UCSD-AML1 (cell line): ENCODE data around the gene VPS35.
"Not testable (repeated sequence)": the region's sequence is repeated elsewhere in the genome, so short reads cannot be mapped to it uniquely, and the experiment has no call there.

Source experiments
- DNase-seq: peaks from one replicate; lab custom pipeline; 2025; ENCODE audit not compliant: unreplicated experiment; lab: John Stamatoyannopoulos, UW

Gene VPS35

GRCh38 chr16:46673320-46674013 lies 15.5 kb downstream of the VPS35 start:
- peak; percentile 27 for DNase-seq

GRCh38 chr16:46662123-46662522 lies 26.9 kb downstream of the VPS35 start:
- DNase-seq: no peak

- peak; percentile 82 for DNase-seq
These were observed 30.1 kb downstream of the VPS35 start for GRCh38 chr16:46658925-46659324.

- DNase-seq: no peak
These were observed 37.7 kb downstream of the VPS35 start for GRCh38 chr16:46651305-46651704.

- DNase-seq: no peak
These were observed 38.7 kb downstream of the VPS35 start for GRCh38 chr16:46650254-46650623.

- DNase-seq: no peak
These were observed 39.3 kb downstream of the VPS35 start for GRCh38 chr16:46649588-46650253.

- no peak for DNase-seq
These were observed 40.3 kb downstream of the VPS35 start for GRCh38 chr16:46648656-46649055.

- DNase-seq: no peak
These were observed 49.7 kb downstream of the VPS35 start for GRCh38 chr16:46638947-46639925.

- DNase-seq: no peak
These were observed 55.9 kb downstream of the VPS35 start for GRCh38 chr16:46632778-46633733.

- no peak for DNase-seq
These were observed 59.4 kb downstream of the VPS35 start for GRCh38 chr16:46629331-46630219.

GRCh38 chr16:46627746-46628145 lies 61.2 kb downstream of the VPS35 start:
- no peak for DNase-seq

- not testable (repeated sequence) for DNase-seq
These were observed 62.3 kb downstream of the VPS35 start for GRCh38 chr16:46626681-46627080.

- DNase-seq: not testable (repeated sequence)
These were observed 64.1 kb downstream of the VPS35 start for GRCh38 chr16:46624862-46625261.

- DNase-seq: not testable (repeated sequence)
These were observed 65.3 kb downstream of the VPS35 start for GRCh38 chr16:46623707-46624106.

- not testable (repeated sequence) for DNase-seq
These were observed 65.7 kb downstream of the VPS35 start for GRCh38 chr16:46623246-46623645.

- no peak for DNase-seq
These were observed 66.9 kb downstream of the VPS35 start for GRCh38 chr16:46621934-46622676.

- DNase-seq: peak; percentile 83
These were observed 67.7 kb downstream of the VPS35 start, which contains the start of gene SHCBP1 for GRCh38 chr16:46621006-46621933. SHCBP1 (minus strand) TSS chr16:46621379; CDS start chr16:46621359, 20 bp downstream.
